Gastroesophageal sphincter (tissue), 4 donors: ENCODE data around the gene CTTNBP2. TPM values are rescaled to one million over a fixed set of nuclear protein-coding genes. Genes with fewer than 3 reads are reported as not detected.

Experiments
- ATAC-seq: fragments of 150-250 bp; one replicate; pipeline ENCODE4 v1.9.1; 2016; ENCODE audit warnings: mild to moderate bottlenecking, moderate library complexity
- H3K27ac ChIP-seq, 4 donors: fragments of 200-600 bp; sonication (generic) in 3 of 4; 1 replicate in 3 of 4; 2 replicates in 1 of 4; pipeline ENCODE4 v1.5.1; 2016 to 2019
- H3K27me3 ChIP-seq: fragments of 200-600 bp; sonication (generic); one replicate; pipeline ENCODE4 v1.5.1; 2019
- H3K36me3 ChIP-seq, 2 donors: fragments of 200-600 bp; sonication (generic); one replicate each; pipeline ENCODE4 v1.5.1; 2019; ENCODE audit warnings: control low read depth in 1 of 2
- H3K4me1 ChIP-seq, 3 donors: fragments of 200-600 bp; sonication (generic); 1 replicate in 2 of 3; 2 replicates in 1 of 3; pipeline ENCODE4 v1.5.1; 2016 to 2019; ENCODE audit warnings: control low read depth in 2 of 3
- H3K4me3 ChIP-seq, 2 donors: fragments of 200-600 bp; sonication (generic); one replicate each; pipeline ENCODE4 v1.5.1; 2019; ENCODE audit warnings: mild to moderate bottlenecking in 1 of 2, moderate library complexity in 1 of 2
- H3K9me3 ChIP-seq, 3 donors: fragments of 200-600 bp; sonication (generic); one replicate each; pipeline ENCODE4 v1.5.1; 2017 to 2019; ENCODE audit warnings: control low read depth in 2 of 3
- CTCF ChIP-seq, 4 experiments: fragments of 200-600 bp in 2 of 4; fragments of 450-650 bp in 2 of 4; sonication (generic) in 1 of 4; IDR thresholded peaks; one replicate each; pipeline ENCODE4 v1.5.1; 2017 to 2019; ENCODE audit warnings: antibody characterized with exemption in 4 of 4, mild to moderate bottlenecking in 2 of 4, moderate library complexity in 2 of 4
- EP300 ChIP-seq: sonication (generic); formaldehyde crosslinking; IDR thresholded peaks from one replicate; pipeline ENCODE4 v1.6.1; 2017; ENCODE audit warnings: antibody characterized with exemption, mild to moderate bottlenecking
- POLR2A ChIP-seq, 2 donors: fragments of 450-650 bp; IDR thresholded peaks; one replicate each; pipeline ENCODE4 v1.6.1; 2017; ENCODE audit warnings: antibody characterized with exemption in 2 of 2, mild to moderate bottlenecking in 2 of 2, moderate library complexity in 1 of 2
- POLR2AphosphoS5 ChIP-seq: sonication (generic); formaldehyde crosslinking; IDR thresholded peaks from one replicate; pipeline ENCODE4 v1.6.1; 2017; ENCODE audit warnings: antibody characterized with exemption
- WGBS, 2 donors: methylation state at CpG; one replicate each; pipeline ENCODE4 v1.1.5; 2018; ENCODE audit warnings: low coverage in 1 of 2; 5-methylcytosine and 5-hydroxymethylcytosine counted together
- total RNA-seq, 4 donors: library from RNA; depleted of rRNA; stranded (reverse); fragments of >200 nt; gene quantifications; one replicate each; pipeline ENCODE4 v1.1.0, GENCODE V29; 2016

Gene CTTNBP2
- total RNA-seq, 4 donors from 2014 or later: 6.1 to 17.4 (median 13.8) TPM

DNA sequence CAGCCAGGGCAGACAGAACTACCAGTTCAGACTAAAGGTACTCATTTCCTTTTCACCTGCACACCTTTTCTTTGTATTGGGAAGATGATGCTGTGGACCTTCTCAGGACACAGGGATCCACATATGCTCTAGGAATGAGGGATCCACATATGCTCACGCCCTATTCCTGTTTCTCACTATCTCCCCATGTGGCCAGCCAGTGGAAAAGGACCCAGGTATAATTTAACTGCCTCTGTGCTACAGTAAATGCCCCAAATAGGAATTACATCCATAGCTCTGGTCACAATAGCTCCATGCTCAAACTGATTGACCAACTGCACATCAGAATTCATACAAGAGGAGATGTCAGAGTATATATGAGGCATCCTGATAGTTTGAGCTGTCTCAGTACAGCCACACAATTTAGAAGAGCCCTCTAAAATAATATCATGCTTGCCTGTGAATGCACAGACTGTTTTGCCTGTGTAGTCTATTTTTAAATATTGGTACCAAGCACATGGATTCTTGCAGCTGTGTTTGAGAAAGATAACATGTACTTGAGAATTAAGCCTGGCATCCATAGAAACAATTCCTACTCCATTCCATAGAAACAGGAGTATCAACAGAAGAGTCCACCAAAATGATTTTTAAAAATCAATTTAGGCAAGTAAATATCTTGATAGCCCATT, 43.7 kb downstream of the CTTNBP2 start:
- ATAC-seq: no peak
- peak overlapping the region in 1 of 4 donors; percentile 9 for H3K27ac ChIP-seq
- 73% methylated on average over 1 of the region's 1 CpG; no CpG with 5 or more reads in 1 of the 2 donors for WGBS, 2 donors

GRCh38 chr7:117828825-117829224, 44.4 kb downstream of the CTTNBP2 start:
- H3K9me3 ChIP-seq: no peaks in the 10 kb centered on the region
- H3K27ac ChIP-seq: no peak overlapping the region
- H3K4me3 ChIP-seq: no peak overlapping the region
- H3K27me3 ChIP-seq: no peaks in the 10 kb centered on the region
- H3K4me1 ChIP-seq: peaks cover 4 to 56% (median 13%) of the 10 kb centered on the region in 3 donors
- WGBS, 2 donors: 76 to 91% methylated on average over 2 of the region's 2 CpGs
- no peaks in the 10 kb centered on the region for H3K36me3 ChIP-seq
- TF ChIP-seq POLR2A (IDR thresholded peaks at IDR 0.05) (no peak), EP300 (no peak), POLR2AphosphoS5 (no peak), CTCF (IDR thresholded peaks at IDR 0.05) (no peak)
- ATAC-seq: no peak

More for the DNA sequence above, 43.7 kb downstream of the CTTNBP2 start:
- H3K27me3 ChIP-seq: no peaks in the 10 kb centered on the region
- TF ChIP-seq EP300 (no peak), POLR2A (IDR thresholded peaks at IDR 0.05) (no peak), CTCF (IDR thresholded peaks at IDR 0.05) (no peak), POLR2AphosphoS5 (no peak)
- H3K4me1 ChIP-seq: peaks cover 4 to 56% (median 13%) of the 10 kb centered on the region in 3 donors
- no peaks in the 10 kb centered on the region for H3K9me3 ChIP-seq
- no peak overlapping the region for H3K4me3 ChIP-seq
- no peaks in the 10 kb centered on the region for H3K36me3 ChIP-seq

DNA sequence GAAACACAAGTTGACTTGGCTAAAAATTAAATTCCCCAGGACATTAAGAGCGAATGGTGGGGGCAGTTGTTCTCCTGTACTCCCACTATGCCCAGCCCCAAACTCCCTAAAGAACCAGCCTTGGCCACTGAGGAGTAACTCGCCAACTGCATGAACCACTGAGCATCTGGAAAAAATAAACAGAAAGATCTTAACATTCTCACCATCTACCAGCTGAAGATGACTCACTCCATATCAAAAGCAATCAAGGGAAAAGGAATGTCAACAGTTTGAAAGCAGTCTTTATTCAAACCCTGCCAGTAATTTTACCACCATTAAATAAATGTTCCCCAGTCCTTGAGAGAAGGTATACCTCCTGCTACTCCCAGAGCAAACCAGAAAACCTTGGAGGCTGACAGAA, 45.4 kb downstream of the CTTNBP2 start:
- WGBS, 2 donors: 33 to 80% methylated on average over 1 to 2 of the region's 2 CpGs
- no peak for ATAC-seq
- peak overlapping the region in 1 of 4 donors; percentile 9 for H3K27ac ChIP-seq

GRCh38 chr7:117825132-117825531, 48.1 kb downstream of the CTTNBP2 start:
- no peak overlapping the region for H3K4me3 ChIP-seq
- no peak for TF ChIP-seq EP300
- TF ChIP-seq CTCF (IDR thresholded peaks at IDR 0.05): no peak
- TF ChIP-seq POLR2AphosphoS5: no peak
- TF ChIP-seq POLR2A (IDR thresholded peaks at IDR 0.05): no peak
- H3K27ac ChIP-seq: no peak overlapping the region
- ATAC-seq: no peak
- H3K27me3 ChIP-seq: no peaks in the 10 kb centered on the region
- no peaks in the 10 kb centered on the region for H3K36me3 ChIP-seq
- no peaks in the 10 kb centered on the region for H3K9me3 ChIP-seq
- H3K4me1 ChIP-seq: peaks cover 4 to 37% (median 13%) of the 10 kb centered on the region in 3 donors
- 75 to 92% methylated on average over 1 to 2 of the region's 2 CpGs for WGBS, 2 donors

More for the DNA sequence above, 45.4 kb downstream of the CTTNBP2 start:
- Histone ChIP-seq H3K4me1 (peaks cover 4 to 56% (median 13%) of the 10 kb centered on the region in 3 donors), H3K4me3 (no peak overlapping the region), H3K27me3 (no peaks in the 10 kb centered on the region), H3K9me3 (no peaks in the 10 kb centered on the region), H3K36me3 (no peaks in the 10 kb centered on the region)
- TF ChIP-seq EP300 (no peak), POLR2A (IDR thresholded peaks at IDR 0.05) (no peak), POLR2AphosphoS5 (peak; percentile 58), CTCF (IDR thresholded peaks at IDR 0.05) (no peak)

GRCh38 chr7:117824592-117824991, 48.6 kb downstream of the CTTNBP2 start:
- Histone ChIP-seq H3K4me1 (peaks cover 4 to 31% (median 12%) of the 10 kb centered on the region in 3 donors), H3K9me3 (no peaks in the 10 kb centered on the region), H3K36me3 (no peaks in the 10 kb centered on the region), H3K4me3 (no peak overlapping the region), H3K27ac (no peak overlapping the region), H3K27me3 (no peaks in the 10 kb centered on the region)
- ATAC-seq: no peak
- TF ChIP-seq EP300 (no peak), POLR2AphosphoS5 (no peak), CTCF (IDR thresholded peaks at IDR 0.05) (no peak), POLR2A (IDR thresholded peaks at IDR 0.05) (no peak)
- 97 to 100% methylated on average over 2 of the region's 2 CpGs for whole genome bisulfite sequencing, 2 donors
